ENCODE data around the gene CPA1.

- TF ChIP-seq CTCF (IDR thresholded peaks at IDR 0.05) (no peak), EP300 (IDR thresholded peaks at IDR 0.05) (no peak), POLR2AphosphoS5 (IDR thresholded peaks at IDR 0.05) (no peak)
Measured at GRCh38 chr7:130365511-130366441, 14.5 kb upstream of the CPA1 start.

All from stomach (tissue), 4 donors.